ENCODE results near the gene DNMT1. TPM values are rescaled to one million over a fixed set of nuclear protein-coding genes. Genes with fewer than 3 reads are reported as not detected.

DNMT1 gene
- total RNA-seq, 2 donors from 2014 or later: 57.5 to 61.2 TPM

DNA sequence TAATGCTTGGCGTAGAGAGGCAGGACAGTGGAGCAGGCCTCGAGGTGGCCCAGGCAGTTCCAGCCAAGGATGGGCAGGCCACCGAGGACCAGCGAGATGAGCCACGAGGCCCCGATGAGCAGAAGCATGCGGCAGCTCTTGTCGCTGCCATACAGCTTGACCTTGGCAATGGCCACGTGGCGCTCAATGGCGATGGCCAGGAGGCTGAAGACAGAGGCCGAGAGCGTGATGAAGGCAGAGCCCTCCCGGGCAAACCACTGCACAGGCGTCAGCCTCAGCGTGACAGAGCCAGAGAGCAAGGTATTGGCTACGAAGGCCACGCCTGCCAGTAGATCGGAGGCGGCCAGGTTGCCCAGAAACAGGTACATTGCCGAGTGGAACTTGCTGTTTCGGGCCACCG, 29.6 kb upstream of the DNMT1 start:
- Histone ChIP-seq H3K27me3 (replicated peaks; ENCODE audit: insufficient read depth) (no peaks in the 10 kb centered on the region), H3K4me1 (ENCODE audit: control insufficient read depth in 1 of 2, low read depth in 2 of 2) (peaks cover 0 to 18% of the 10 kb centered on the region in 2 donors), H3K4me3 (no peak overlapping the region), H3K27ac (no peak overlapping the region), H3K9me3 (no peaks in the 10 kb centered on the region), H3K36me3 (peaks cover 11% of the 10 kb centered on the region)
- no peak for DNase-seq (ENCODE audit: low spot score)
- TF ChIP-seq, protein P1, sequence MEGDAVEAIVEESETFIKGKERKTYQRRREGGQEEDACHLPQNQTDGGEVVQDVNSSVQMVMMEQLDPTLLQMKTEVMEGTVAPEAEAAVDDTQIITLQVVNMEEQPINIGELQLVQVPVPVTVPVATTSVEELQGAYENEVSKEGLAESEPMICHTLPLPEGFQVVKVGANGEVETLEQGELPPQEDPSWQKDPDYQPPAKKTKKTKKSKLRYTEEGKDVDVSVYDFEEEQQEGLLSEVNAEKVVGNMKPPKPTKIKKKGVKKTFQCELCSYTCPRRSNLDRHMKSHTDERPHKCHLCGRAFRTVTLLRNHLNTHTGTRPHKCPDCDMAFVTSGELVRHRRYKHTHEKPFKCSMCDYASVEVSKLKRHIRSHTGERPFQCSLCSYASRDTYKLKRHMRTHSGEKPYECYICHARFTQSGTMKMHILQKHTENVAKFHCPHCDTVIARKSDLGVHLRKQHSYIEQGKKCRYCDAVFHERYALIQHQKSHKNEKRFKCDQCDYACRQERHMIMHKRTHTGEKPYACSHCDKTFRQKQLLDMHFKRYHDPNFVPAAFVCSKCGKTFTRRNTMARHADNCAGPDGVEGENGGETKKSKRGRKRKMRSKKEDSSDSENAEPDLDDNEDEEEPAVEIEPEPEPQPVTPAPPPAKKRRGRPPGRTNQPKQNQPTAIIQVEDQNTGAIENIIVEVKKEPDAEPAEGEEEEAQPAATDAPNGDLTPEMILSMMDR (IDR thresholded peaks at IDR 0.05): no peak
- ATAC-seq (ENCODE audit: insufficient number of reproducible peaks, low FRiP score, low read depth): no peak

DNA sequence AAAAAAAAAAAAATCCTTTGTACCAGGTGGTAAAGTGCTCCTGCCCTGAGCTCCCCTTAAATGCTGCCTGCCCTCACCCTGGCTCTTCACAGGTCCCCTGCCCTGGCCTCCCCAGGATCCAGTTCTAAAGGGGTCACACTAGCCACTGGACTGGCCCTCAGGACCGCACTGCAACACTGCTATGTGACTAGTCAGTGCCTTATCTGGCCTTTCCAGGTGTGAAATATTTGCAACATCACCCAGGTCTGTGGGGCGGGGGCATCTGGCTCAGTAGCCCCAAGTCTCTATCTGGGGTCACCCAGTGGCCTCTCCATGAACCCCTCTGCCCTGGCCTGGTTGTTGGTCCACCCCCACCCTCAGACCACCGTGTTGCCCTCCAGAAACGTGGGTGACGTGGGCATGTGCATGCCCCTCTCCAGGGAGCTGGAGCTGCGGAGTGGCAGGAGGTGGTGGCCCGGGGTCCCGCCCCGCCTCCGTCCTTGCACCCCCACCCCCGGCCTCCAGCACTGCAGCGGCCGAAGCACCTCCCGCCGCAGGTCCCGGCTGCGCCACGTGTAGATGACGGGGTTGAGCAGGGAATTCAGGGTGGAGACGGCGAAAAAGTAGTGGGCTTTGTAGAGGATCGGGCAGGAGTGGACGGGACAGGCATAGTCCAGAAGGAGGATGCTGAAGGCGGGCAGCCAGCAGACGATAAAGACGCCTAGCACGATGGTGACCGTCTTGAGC, 28.9 kb upstream of the DNMT1 start:
- H3K27ac ChIP-seq: no peak overlapping the region

DNA sequence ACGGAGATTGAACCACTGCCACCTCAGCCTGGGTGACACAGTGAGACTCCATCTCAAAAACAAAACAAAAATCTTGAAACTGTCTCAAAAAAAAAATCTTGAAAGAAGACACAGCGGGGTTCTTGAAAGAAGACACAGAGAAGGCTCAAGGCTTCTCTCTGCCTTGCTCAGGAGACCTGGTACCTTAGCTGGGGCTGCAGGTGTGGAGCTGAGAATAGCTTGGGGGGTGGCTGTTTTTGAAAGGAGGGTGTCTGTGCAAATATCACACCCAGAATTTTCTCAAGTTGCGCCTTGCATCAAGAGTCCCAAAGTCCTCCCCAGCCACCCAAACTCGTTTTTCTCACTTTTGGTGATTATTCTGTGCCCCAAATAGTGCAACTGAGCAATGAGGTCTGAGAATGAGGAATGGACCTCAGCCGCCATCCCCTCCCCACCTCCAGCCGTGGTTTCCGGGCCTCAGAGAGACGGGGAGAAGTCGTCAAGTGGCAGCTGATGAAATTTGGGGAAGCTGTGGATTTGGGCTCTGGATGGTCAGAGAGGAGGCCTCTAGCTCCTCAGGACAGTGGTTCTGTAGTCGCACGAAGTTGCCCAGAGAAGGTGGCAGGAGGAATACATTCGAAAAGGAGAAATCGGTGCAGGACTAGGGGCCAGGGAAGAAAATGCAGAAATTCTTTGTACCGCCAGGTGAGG, 27.6 kb upstream of the DNMT1 start:
- ATAC-seq (ENCODE audit: insufficient number of reproducible peaks, low FRiP score, low read depth) (no peak), DNase-seq (ENCODE audit: low spot score) (no peak)
- TF ChIP-seq, protein P1 (IDR thresholded peaks at IDR 0.05): no peak
- no peak overlapping the region for H3K4me3 ChIP-seq
- no peaks in the 10 kb centered on the region for H3K9me3 ChIP-seq
- peaks cover 11% of the 10 kb centered on the region for H3K36me3 ChIP-seq
- H3K27me3 ChIP-seq (replicated peaks; ENCODE audit: insufficient read depth): no peaks in the 10 kb centered on the region
- peaks cover 0 to 16% of the 10 kb centered on the region in 2 donors for H3K4me1 ChIP-seq (ENCODE audit: control insufficient read depth in 1 of 2, low read depth in 2 of 2)
- H3K27ac ChIP-seq: no peak overlapping the region

More for the DNA sequence above, 28.9 kb upstream of the DNMT1 start:
- Histone ChIP-seq H3K27me3 (replicated peaks; ENCODE audit: insufficient read depth) (no peaks in the 10 kb centered on the region), H3K36me3 (peaks cover 11% of the 10 kb centered on the region), H3K4me3 (no peak overlapping the region), H3K9me3 (no peaks in the 10 kb centered on the region), H3K4me1 (ENCODE audit: control insufficient read depth in 1 of 2, low read depth in 2 of 2) (peaks cover 0 to 16% of the 10 kb centered on the region in 2 donors)
- DNase-seq (ENCODE audit: low spot score) (no peak), ATAC-seq (ENCODE audit: insufficient number of reproducible peaks, low FRiP score, low read depth) (no peak)
- TF ChIP-seq, protein P1 (IDR thresholded peaks at IDR 0.05): no peak

DNA sequence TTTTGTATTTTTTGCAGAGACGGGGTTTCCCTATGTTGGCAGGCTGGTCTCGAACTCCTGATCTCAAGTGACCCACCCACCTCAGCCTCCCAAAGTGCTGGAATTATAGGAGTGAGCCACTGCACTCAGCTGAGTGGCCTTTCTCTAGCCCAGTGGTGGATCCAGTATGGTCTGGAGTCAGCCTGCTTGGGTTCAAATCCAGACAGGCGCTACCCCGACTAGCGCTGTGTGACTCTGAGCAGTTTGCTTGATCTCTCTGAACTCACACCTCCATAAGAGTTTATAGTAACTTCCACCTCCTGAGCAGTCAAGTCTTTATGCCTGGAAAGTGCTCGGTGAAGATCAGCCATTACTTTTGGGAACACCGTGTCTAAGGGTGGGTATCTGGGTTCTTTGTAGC, 25.9 kb upstream of the DNMT1 start:
- Histone ChIP-seq H3K27ac (no peak overlapping the region), H3K4me3 (no peak overlapping the region), H3K9me3 (no peaks in the 10 kb centered on the region), H3K27me3 (replicated peaks; ENCODE audit: insufficient read depth) (no peaks in the 10 kb centered on the region), H3K36me3 (peaks cover 11% of the 10 kb centered on the region), H3K4me1 (ENCODE audit: control insufficient read depth in 1 of 2, low read depth in 2 of 2) (peaks cover 0 to under 1% of the 10 kb centered on the region in 2 donors)
- TF ChIP-seq, protein P1 (IDR thresholded peaks at IDR 0.05): no peak
- ATAC-seq (ENCODE audit: insufficient number of reproducible peaks, low FRiP score, low read depth) (no peak), DNase-seq (ENCODE audit: low spot score) (no peak)

DNA sequence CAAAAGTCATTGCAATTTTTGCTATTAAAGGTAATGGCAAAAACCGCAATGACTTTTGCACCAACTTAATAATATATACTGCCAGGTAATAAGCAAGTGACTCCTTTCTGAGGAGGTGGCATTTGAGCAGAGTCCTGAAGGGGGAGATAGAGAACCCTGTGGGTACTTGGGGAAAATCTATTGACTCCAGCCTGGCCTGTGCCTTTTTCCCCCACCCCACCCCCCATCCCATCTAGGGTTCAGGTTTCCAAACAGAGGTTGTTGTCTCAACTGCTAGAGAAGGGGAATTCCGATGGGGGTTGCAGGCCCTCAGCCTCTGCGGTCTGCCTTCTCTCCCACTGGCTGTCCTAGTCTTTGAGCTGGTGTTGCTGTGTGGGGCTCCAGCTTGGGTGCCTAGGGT, 24.9 kb upstream of the DNMT1 start:
- Histone ChIP-seq H3K27me3 (replicated peaks; ENCODE audit: insufficient read depth) (no peaks in the 10 kb centered on the region), H3K36me3 (peaks cover 11% of the 10 kb centered on the region), H3K27ac (no peak overlapping the region), H3K4me1 (ENCODE audit: control insufficient read depth in 1 of 2, low read depth in 2 of 2) (no peaks in the 10 kb centered on the region), H3K4me3 (no peak overlapping the region), H3K9me3 (no peaks in the 10 kb centered on the region)
- TF ChIP-seq, protein P1 (IDR thresholded peaks at IDR 0.05): no peak
- no peak for DNase-seq (ENCODE audit: low spot score)
- ATAC-seq (ENCODE audit: insufficient number of reproducible peaks, low FRiP score, low read depth): no peak

Measured in thoracic aorta (tissue), 2 donors.